Smooth muscle cell (in vitro differentiated cells): ENCODE results near the gene VCAM1. TPM values are rescaled to one million over a fixed set of nuclear protein-coding genes. Genes with fewer than 3 reads are reported as not detected.
A peak's percentile ranks its signal among the peaks of the same experiment; 100 is the strongest.

Experiments
- DNase-seq: peaks from one replicate; lab custom pipeline; 2025; ENCODE audit not compliant: unreplicated experiment; lab: John Stamatoyannopoulos, UW
- H2AFZ ChIP-seq: fragments of 200-600 bp; sonication (generic); 2 replicates; pipeline ENCODE4 v1.6.0; 2016; ENCODE audit warnings: antibody characterized with exemption, low read depth, mild to moderate bottlenecking
- H3F3A ChIP-seq: fragments of 200-600 bp; sonication (generic); 2 replicates; pipeline ENCODE4 v1.6.0; 2017; ENCODE audit warnings: antibody characterized with exemption, low read depth
- H3K27ac ChIP-seq: fragments of 200-600 bp; sonication (generic); 2 replicates; pipeline ENCODE4 v1.5.1; 2016; ENCODE audit warnings: low read depth, mild to moderate bottlenecking
- H3K27me3 ChIP-seq: fragments of 200-600 bp; sonication (generic); 2 replicates; pipeline ENCODE4 v1.6.1; 2016; ENCODE audit warnings: low read depth, mild to moderate bottlenecking
- H3K36me3 ChIP-seq: fragments of 200-600 bp; sonication (generic); 2 replicates; pipeline ENCODE4 v1.5.1; 2016; ENCODE audit warnings: low read depth
- H3K4me1 ChIP-seq: fragments of 200-600 bp; sonication (generic); 2 replicates; pipeline ENCODE4 v1.5.1; 2016; ENCODE audit warnings: low read depth
- H3K4me2 ChIP-seq: fragments of 200-600 bp; sonication (generic); 2 replicates; pipeline ENCODE4 v1.6.0; 2016; ENCODE audit warnings: mild to moderate bottlenecking
- H3K4me3 ChIP-seq: fragments of 200-600 bp; sonication (generic); 2 replicates; pipeline ENCODE4 v1.5.1; 2016; ENCODE audit warnings: mild to moderate bottlenecking
- H3K79me2 ChIP-seq: fragments of 200-600 bp; sonication (generic); 2 replicates; pipeline ENCODE4 v1.6.0; 2016; ENCODE audit warnings: low read depth, mild to moderate bottlenecking
- H3K9ac ChIP-seq: fragments of 200-600 bp; sonication (generic); 2 replicates; pipeline ENCODE4 v1.6.0; 2016; ENCODE audit warnings: low read depth
- H3K9me3 ChIP-seq: fragments of 200-600 bp; sonication (generic); replicated peaks from 2 replicates; pipeline ENCODE4 v1.5.1; 2016; ENCODE audit warnings: low read depth
- H4K20me1 ChIP-seq: fragments of 200-600 bp; sonication (generic); 2 replicates; pipeline ENCODE4 v1.6.0; 2016; ENCODE audit warnings: low read depth
- WGBS: methylation state at CpG from one replicate; pipeline ENCODE4 v1.1.7; 2016; ENCODE audit warnings: low lambda C conversion rate; 5-methylcytosine and 5-hydroxymethylcytosine counted together
- polyA plus RNA-seq: library from polyadenylated mRNA; unstranded; fragments of >200 nt; fragmentation: Nextera tagmentation; extraction: Ambion mirVana; gene quantifications from 2 replicates; pipeline ENCODE4 v1.2.1, GENCODE V29; 2016
- total RNA-seq: library from RNA; depleted of rRNA; stranded (reverse); fragments of >200 nt; gene quantifications from 2 replicates; pipeline ENCODE4 v1.2.3, GENCODE V29; 2014
- TF ChIP-seq, protein P1 (sequence below): fragments of 200-600 bp; sonication (generic); IDR thresholded peaks from 2 replicates; pipeline ENCODE4 v1.5.1; 2017; ENCODE audit warnings: borderline replicate concordance, mild to moderate bottlenecking, antibody characterized with exemption; ENCODE audit not compliant: insufficient read depth, poor library complexity, severe bottlenecking

The VCAM1 gene
- total and polyA plus RNA-seq, 2 experiments from 2014 or later = 63.8 to 105 TPM

DNA sequence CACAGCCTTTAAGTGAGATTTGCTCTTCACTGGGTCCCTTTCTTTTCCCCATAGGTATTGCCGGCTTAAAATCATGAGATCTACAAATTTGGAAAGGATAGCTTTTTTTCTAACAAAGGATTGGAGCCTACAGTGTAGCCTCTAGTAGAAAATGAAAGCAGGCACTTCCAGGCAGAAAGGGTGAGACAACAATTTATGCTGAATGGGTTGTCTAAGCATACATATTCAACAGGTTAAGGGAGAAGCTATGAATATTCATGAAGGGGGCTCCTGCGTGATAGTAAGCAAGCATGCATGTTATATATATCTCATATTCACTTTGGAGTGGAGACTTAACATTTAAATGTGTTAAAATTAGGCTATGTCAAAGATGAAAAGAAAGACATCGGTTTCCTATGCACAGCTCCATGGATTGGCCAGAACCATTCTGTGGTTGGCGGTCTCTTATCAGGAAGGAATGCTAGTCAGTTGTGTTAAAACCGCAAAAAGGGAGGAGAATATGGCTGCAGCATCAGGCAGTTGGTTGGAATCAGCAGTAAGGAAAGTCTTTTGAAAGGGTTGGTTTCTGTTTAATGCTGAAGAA lies 66.0 kb downstream of the VCAM1 start:
- H3K4me1 ChIP-seq = no peaks in the 10 kb centered on the region
- H3K27ac ChIP-seq = no peak overlapping the region
- H3K79me2 ChIP-seq = no peaks in the 10 kb centered on the region
- no peak overlapping the region for H3K9ac ChIP-seq
- no peaks in the 10 kb centered on the region for H3K9me3 ChIP-seq
- H3F3A ChIP-seq = no peaks in the 10 kb centered on the region
- WGBS = 44% methylated on average over 5 of the region's 5 CpGs
- H2AFZ ChIP-seq = peak overlapping the region; percentile 26
- H3K4me2 ChIP-seq = peak overlapping the region; percentile 75
- no peak overlapping the region for H3K4me3 ChIP-seq
- DNase-seq = no peak
- no peaks in the 10 kb centered on the region for H3K36me3 ChIP-seq
- no peaks in the 10 kb centered on the region for H4K20me1 ChIP-seq
- TF ChIP-seq, protein P1, sequence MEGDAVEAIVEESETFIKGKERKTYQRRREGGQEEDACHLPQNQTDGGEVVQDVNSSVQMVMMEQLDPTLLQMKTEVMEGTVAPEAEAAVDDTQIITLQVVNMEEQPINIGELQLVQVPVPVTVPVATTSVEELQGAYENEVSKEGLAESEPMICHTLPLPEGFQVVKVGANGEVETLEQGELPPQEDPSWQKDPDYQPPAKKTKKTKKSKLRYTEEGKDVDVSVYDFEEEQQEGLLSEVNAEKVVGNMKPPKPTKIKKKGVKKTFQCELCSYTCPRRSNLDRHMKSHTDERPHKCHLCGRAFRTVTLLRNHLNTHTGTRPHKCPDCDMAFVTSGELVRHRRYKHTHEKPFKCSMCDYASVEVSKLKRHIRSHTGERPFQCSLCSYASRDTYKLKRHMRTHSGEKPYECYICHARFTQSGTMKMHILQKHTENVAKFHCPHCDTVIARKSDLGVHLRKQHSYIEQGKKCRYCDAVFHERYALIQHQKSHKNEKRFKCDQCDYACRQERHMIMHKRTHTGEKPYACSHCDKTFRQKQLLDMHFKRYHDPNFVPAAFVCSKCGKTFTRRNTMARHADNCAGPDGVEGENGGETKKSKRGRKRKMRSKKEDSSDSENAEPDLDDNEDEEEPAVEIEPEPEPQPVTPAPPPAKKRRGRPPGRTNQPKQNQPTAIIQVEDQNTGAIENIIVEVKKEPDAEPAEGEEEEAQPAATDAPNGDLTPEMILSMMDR = no peak
- H3K27me3 ChIP-seq = no peaks in the 10 kb centered on the region

- H2AFZ ChIP-seq = no peak overlapping the region
- H3K9ac ChIP-seq = no peak overlapping the region
- TF ChIP-seq, protein P1 = no peak
- no peaks in the 10 kb centered on the region for H3K36me3 ChIP-seq
- no peak for DNase-seq
- no peaks in the 10 kb centered on the region for H3K79me2 ChIP-seq
- no peaks in the 10 kb centered on the region for H3K9me3 ChIP-seq
- H3K4me3 ChIP-seq = no peak overlapping the region
- H3K27me3 ChIP-seq = no peaks in the 10 kb centered on the region
- no peaks in the 10 kb centered on the region for H3K4me1 ChIP-seq
- 92% methylated on average over 2 of the region's 2 CpGs for WGBS
- no peaks in the 10 kb centered on the region for H3F3A ChIP-seq
- H3K27ac ChIP-seq = no peak overlapping the region
- no peaks in the 10 kb centered on the region for H4K20me1 ChIP-seq
- H3K4me2 ChIP-seq = no peak overlapping the region
Observed at GRCh38 chr1:100786870-100787269, 67.3 kb downstream of the VCAM1 start.

Other genes with a start within 250 kb of the VCAM1 start
- gene GPR88, start 181.6 kb upstream of the VCAM1 start, total RNA-seq = 0.40 TPM in 1 of 2 replicates, not detected in the other
- not detected in 2 replicates for gene GPR88, start 181.6 kb upstream of the VCAM1 start, polyA plus RNA-seq
- gene EXTL2, start 175.1 kb downstream of the VCAM1 start, total RNA-seq = 54.3 and 62.8 TPM in 2 replicates
- 39.0 and 51.9 TPM in 2 replicates for gene EXTL2, start 175.1 kb downstream of the VCAM1 start, polyA plus RNA-seq
- gene SLC30A7, start 176.3 kb downstream of the VCAM1 start, total RNA-seq = 59.0 and 76.3 TPM in 2 replicates
- 21.4 and 22.0 TPM in 2 replicates for gene SLC30A7, start 176.3 kb downstream of the VCAM1 start, polyA plus RNA-seq